NCI-H1417 (cell line): Measurements from ENCODE around the gene SNX13.
"Not testable (repeated sequence)": the region's sequence is repeated elsewhere in the genome, so short reads cannot be mapped to it uniquely, and the experiment has no call there.

Experiments used
- DNase-seq, 3 experiments: peaks; one replicate each; lab custom pipeline; 2025; lab: John Stamatoyannopoulos, UW

Gene SNX13

DNA sequence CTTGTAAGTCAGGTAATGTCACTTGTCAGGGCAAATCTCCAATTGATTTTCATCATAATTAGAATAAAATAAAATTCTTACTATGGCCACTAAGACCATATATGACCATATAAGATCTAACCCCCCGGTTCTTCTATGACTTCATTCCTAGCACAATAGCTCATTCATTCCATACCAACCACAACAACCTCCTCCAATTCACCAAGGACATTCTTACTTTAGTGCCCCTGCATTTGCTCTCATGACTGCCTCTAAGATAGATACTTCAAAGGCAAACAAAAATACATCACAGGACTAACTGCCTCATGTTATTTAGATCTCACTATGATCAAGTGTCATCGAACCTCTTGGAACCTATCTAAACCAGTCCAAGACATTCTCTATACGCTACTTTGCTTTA is 90.8 kb downstream of the SNX13 start:
- DNase-seq: no peak

DNA sequence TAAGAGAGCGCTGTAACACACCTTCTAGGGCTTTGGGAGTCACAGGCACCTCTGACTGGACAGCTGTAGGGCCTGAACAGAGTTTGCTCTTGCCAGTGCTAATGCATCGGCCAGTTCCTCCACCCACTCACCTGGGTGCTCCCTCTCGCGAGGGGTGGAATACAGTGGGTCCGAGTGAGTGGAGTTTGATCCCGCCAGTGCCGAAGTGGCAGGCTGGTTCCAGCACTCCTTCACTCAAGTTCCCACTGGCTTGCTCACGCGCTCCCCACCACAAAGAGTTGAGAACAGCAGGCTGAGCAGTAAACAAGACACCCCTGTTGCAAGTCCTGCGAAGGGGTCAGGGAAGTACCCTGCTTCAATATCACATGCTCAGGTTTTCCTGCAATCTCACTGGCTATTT is 91.8 kb downstream of the SNX13 start:
- DNase-seq: no peak

DNA sequence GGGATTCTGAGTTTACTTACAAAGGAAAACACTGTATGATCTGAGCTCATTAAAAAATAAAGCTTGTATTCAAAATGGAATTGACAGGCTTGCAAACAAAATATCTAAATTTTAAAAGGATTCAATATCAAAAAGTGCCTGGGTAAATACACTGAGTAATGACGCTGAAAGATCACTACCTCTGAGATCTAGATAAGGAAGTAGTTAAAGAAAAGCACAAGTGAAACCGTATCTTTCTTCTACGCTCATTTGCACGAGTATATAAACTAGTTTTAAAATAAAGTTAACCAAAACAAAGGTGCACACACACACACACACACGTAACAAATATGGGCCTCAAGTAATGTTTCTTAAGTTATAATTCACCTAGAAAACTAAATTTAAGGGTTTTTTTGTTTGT is 93.4 kb downstream of the SNX13 start:
- no peak for DNase-seq

DNA sequence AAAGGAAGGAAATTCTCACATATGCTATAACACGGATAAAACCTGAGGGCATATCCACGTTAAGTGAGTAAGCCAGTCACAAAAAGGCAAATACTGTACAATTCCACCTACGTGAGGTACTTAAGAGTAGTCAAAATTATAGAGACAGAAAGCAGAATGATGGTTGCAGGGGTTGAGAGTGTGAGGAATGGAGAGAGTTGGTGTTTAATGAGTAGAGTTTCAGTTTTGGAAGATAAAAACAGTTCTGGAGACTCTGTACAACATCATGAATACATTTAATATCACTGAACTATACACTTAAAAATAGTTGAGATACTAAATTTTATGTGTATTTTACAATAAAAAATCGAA is 95.1 kb downstream of the SNX13 start:
- no peak for DNase-seq

DNA sequence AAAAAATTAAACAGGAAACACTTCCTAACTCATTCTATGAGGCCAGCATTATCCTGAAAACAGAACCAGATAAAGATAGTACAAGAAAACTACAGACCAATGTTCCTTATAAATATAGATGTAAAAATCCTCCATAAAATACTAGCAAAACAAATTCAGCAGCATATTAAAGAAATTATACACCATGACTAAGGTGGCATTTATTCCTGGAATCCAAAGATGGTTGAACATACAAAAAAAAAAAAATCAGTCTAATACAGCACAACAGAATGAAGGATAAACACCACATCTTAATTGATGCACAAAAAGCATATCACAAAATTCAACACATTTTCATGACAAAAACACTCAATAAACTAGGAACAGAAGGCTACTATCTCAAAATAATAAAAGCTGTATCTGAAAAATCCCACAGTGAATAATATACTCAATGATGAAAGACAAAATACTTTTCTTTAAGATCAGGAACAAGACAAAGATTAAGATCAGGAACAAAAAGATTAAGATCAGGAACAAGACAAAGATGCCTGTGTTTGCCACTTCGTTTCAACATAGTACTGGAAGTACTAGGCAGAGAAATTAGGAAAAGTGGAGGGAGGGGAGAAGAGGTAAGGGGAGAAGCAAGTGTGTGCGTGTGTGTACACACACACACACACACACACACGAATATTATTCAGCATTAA is 95.6 kb downstream of the SNX13 start:
- DNase-seq: no peak

DNA sequence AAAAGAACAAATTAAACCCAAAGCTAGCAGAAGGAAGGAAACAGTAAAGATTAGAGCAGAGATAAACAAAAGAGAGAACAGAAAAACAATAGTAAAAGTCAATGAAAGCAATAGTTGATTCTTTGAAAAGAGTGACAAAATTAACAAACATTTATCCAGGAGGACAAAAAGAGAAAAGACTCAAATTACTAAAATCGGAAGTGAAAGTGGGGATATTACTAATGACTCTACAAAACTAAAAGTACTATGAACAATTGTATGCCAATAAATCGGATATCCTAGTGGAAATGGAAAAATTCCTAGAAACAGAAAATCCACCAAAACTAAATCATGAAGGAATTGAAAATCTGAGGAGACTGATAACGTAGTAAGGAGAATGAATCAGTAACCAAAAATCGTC is 96.3 kb downstream of the SNX13 start:
- no peak for DNase-seq

DNA sequence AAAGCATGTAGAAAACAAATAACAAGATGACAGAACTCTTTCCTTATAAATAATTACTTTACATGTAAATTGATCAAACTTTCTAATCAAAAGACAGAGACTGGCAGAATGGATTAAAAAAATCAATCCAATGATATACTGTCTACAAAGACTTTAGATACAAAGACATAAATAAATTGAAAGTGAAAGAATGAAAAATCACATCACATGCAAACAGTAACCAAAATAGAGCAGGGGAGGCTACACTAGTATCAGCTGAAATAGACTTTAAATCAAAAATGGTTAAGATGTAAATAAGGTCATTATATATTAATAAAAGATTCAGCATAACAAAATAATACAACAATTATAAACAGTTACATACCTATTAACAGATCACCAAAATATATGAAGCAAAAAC is 97.3 kb downstream of the SNX13 start:
- no peak for DNase-seq

DNA sequence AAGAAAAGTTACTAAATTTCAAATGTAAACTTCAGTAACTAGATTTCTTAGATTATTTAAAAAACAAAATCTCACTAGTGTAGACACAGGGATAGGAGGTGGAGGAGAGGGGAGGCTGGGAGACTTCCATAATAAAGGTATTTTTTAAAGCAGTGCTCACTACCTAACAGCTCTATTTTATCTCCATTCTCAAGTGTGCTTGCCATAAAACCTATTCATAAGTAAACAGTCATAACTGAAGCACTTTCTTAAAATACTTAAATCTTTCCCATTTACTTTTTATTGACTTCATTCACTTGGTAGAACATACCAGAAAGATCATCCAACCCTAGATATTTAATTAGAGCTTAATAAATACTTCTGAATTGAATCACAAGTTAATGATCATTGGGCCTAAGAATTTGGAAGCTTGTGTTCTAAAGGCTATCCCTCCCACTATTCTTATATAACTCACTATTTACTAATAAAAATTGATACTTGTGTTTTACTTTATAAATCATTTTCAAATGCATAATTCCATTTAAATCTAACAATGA is 107.4 kb downstream of the SNX13 start:
- DNase-seq: no peak

DNA sequence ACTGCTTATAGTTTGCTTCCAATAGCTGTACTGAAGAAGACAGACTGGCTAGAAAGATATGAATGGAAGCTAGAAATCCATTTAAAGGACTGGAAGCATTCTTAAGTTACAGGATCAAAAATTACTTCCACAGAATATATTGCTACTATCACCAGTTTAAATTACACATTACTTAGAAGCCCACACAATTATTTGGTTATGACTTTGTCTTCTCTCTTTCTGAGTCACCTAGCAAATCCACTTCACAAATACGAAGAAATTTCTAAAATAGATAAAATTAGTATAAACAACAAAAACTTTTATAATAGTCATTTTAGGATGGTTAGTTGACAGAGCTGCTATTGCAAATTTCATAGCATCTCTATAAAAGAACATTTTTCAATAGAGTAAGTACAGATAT is 108.1 kb downstream of the SNX13 start:
- DNase-seq: no peak

DNA sequence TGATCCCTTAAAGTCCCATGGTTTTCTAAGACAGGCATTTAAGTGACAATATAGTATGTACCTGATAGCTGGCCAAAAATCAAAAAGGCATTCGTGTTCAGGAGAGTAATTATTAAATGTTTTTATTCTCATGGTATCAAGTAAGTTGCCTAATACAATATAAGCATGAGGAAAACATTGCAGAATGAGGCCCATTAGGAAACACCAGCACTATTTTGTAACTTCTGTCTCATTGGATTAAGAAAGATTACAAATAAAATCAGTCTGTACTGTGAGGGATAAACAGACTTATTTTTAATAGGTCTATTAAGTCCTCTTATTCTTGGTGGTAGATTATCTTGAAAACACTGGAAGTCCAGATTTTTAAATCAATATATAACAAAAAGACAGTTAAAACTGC is 110.1 kb downstream of the SNX13 start:
- no peak for DNase-seq

DNA sequence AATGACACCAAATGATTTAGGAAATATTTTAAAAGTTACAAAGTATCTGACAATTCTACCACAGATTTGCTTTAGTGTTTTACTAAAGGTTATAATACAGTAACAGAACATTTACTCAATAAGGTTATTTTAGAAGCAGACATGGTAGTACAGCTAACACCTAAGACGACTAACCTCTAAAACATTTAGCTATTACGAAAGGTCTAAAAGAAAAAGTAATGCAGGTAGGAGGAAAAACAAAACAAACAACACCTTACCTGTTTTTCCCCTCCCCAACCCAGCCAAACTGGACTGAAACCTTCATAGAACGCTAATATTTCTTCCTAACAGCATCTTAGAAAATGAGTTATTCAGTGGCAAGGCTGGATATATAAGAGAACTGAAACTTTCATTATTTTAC is 111.3 kb downstream of the SNX13 start:
- DNase-seq: no peak

DNA sequence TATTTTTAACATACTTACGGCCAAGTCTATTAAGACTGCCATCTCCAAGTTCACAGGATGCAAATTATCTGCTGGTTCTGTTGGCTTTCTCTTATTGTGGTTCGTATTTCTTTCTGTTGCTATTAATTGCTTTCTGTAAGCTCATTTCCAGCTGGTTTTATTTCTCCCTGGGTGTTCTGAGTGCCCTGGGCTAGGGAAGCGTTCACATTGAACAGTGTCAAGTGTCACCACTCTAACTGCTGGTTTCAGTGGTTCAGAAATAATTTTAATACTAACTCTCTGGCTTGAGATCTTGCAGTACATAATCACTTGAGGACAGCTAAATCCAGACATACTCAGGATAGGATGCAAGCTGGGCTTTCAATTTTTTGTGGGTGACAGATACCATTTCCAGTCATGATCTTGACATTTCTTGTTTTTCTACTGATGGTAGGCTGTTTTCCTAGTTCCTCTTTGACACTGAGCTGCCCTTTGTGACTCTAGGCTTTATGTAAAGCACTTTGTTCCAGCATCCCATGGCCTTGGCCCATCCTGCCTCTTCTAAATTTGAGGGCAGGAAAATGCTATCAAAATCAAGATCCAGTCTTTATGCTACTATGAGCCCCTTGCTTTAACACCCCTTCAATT is 117.6 kb downstream of the SNX13 start:
- peak; percentile 6 to 85 (median 54) for DNase-seq

DNA sequence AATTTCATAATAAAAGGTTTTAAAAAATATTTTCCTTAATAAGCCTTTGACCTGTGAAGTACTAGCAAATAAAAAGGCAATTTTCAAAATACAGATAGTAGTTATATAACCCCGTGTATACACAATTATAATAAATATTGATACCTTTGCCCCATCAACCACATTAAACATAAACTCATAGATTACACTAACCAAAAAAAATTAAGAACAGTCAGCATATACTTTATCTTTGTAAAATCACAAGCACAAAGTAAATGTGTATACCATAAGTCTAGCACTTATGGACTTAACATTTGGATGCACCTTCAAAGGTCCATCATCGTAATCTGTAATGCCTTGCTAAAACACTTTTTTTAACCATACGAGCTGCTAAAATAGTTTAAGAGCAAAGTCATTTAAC is 123.4 kb downstream of the SNX13 start:
- DNase-seq: no peak

DNA sequence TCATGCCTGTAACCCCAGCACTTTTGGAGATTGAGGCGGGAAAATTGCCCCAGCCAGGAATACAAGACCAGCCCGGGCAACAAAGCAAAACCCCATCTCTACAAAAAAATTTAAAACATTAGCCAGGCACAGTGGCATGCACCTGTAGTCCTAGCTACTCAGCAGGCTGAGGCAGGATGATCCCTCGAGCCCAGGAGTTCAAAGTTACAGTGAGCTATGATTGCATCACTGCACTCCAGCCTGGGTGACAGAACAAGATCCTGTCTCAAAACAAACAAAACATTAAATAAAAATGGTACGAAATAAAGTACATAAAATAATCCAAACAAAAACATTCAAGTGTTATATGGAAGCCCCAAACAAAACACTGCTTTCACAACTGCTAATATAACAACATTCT is 125.0 kb downstream of the SNX13 start:
- DNase-seq: no peak

DNA sequence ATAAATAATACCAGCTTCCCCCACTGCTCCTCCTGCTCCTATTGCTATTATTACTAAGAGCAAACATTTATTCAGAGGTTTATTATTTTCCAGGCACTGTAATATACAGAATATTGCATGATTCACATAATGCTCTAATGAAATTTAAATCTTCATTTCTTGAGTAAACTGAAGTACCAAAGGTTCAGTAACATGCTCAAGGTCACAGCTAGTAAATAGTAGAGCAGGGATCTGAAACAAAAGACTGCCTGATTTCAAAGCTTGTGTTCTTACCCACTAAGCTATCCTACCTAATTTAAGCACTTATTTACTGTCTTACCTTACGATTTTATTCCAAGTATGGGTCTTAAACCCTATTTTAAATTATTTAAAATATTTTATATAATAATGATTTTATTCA is 126.2 kb downstream of the SNX13 start:
- DNase-seq: no peak

DNA sequence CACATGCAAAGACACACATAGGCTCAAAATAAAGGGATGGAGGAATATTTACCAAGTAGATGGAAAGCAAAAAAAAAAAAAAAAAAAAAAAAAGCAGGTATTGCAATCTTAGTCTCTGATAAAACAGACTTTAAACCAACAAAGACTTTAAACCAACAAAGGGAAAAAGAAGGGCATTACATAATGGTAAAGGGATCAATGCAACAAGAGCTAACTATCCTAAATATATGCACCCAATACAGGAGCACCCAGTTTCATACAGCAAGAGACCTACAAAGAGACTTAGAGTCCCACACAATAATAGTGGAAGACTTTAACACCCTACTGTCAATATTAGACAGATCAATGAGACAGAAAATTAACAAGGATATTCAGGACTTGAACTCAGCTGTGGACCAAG is 131.1 kb downstream of the SNX13 start:
- DNase-seq: not testable (repeated sequence)

DNA sequence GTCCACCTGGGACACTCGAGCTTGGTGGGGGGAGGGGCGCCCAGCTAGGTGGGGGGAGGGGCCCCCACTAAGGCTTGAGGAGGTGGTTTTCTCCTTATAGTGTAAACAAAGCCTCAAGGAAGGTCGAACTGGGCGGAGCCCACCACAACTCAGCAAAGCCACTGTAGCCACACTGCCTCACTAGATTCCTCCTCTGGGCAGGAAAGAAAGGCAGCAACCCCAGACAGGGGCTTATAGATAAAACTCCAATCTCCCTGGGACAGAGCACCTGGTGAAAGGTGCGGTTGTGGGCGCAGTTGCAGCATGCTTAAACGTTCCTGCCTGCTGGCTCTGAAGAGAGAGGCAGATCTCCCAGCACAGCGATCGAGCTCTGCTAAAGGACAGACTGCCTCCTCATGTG is 133.1 kb downstream of the SNX13 start:
- no peak for DNase-seq

DNA sequence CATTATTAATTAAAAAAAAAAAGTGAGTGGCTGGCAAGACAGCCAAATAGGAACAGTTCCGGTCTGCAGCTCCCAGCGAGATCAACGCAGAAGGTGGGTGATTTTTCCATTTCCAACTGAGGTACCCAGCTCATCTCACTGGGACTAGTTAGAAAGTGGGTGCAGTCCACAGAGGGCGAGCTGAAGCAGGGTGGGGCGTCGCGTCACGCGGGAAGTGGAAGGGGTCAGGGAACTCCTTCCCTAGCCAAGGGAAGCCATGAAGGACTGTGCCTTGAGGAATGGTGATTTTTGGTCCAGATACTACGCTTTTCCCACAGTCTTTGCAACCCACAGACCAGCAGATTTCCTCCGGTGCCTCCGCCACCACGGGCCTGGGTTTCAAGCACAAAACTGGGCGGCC is 133.7 kb downstream of the SNX13 start:
- no peak for DNase-seq

DNA sequence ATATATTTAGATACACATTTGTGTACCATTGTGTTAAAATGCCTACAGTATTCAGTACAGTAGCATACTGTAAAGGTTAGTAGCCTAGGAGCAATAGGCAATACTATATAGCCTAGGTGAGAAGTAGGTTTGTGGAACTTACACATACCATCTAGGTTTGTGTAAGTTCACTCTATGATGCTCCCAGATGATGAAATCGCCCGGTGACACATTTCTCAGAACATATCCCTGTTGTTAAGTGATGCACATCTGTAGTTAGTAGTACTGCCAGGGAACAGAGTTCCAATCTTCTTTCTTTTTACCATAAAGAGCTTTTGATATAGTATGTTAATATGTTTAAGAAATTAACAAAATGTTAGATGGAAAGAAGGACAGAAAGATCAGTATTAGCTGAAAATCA is 138.2 kb downstream of the SNX13 start:
- DNase-seq: no peak

DNA sequence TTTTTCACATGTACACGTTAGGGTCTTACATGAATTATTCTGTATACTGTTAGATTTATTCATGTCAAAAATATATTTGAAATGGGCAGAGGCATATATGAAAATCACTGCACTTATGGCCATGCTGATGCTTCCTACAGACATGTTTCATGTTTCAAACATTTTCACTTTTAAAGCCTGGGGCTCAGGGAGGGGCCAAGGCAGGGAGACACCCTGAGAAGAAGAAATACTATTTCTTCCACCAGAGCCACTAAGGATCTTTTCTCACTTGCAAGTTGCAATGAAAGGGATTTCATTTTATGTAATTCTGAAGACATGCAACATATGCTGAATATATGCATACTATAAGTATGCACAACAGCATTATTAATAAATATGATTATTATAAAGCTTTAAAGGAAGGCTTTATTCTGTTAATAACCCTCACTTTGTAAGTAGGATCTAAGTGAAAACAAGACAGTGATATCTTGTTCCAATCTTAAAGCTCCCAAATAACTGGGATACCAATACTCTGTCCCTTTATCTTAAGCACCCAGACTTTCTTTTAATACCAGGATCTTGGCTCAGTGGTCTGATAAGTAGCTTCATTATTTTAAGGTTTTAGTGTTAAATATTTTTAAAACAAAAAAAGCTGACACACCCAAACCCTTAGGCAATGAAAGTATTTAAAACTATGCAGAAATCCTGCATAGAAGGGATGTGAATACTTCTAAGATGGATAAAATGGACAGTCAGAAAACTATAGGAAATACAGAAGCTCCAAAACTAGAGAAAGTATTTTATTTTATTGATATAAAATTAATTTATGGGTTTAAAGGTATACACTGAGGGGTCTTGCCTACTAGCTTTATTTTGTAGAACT is 148.0 kb downstream of the SNX13 start:
- no peak for DNase-seq

DNA sequence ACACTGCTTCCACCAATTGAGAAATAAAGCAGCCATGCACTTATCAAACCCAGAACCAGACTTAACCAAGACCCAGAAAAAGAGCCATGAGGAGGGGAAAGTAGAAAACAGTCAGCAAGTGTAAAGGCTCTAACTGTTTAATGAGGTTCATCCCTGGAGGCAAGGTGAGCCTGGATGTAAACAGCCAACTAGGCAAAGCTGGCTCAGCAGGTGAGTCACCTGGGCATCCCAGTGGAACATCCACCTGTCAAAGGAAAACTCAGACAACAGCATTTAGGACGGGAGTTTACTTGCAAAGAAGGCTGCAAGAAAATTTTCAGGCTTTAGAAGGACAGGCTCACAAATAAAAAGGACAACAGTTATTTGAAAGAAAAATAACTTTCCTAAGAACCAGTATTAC is 153.0 kb downstream of the SNX13 start:
- peak in 1 of 3 experiments; percentile 25 for DNase-seq

DNA sequence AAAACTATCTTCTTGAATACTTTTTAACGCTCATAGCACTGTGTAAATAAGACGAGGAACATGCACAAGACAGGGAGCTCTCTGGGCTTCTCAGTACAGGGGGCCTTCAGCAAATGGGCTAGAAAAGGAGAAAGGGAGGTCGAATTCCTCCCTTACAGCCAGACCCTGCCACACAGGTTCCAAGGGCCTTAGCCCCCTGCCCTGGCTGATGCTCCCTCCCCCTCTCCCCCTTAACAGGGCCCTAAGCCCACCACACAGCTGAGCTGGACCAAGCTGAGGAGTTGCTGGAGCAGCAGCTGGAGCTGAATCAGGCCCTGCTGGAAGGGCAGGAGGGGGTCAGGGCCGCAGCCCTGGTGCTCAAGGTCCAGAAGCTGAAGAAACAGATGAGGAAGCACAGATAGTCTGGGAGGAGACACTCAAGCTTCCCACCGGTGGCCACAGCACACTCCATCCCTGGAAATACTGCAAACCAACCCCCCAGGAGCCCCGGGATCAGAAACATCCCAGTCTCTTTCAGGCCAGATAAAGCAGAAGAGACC is 153.9 kb downstream of the SNX13 start:
- DNase-seq: no peak

DNA sequence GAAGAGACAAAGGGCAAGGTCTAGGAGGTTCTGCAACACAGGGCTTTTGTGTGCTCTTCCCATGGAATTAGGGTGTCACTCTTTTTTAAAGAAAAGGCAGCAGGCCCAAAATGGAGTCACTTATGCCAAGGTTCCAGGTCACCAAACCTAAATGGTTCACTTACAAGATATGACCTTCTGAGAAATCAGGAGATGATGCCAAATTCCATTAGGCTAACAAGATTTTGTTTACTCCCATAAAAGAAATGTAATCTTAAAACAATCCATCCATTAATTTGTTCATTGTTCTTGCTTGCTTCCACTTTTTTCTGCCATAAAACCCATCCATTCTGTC is 158.1 kb downstream of the SNX13 start:
- DNase-seq: no peak
